ENCODE measurements around the gene IP6K1. TPM values are rescaled to one million over a fixed set of nuclear protein-coding genes. Genes with fewer than 3 reads are reported as not detected.

The IP6K1 gene
- total RNA-seq, 1 experiment from 2014 or later, result 30.6 TPM

GRCh38 chr3:49812916-49813496, 26.7 kb upstream of the IP6K1 start:
- intact Hi-C loops (cut with micrococcal nuclease), result no loop called here
- Histone ChIP-seq H3K36me3 (ENCODE audit: control insufficient read depth in 1 of 2, insufficient read depth in 2 of 2, low read length in 2 of 2) (no peaks in the 10 kb centered on the region), H3K79me2 (ENCODE audit: insufficient read depth, low read length) (no peaks in the 10 kb centered on the region), H3K9me3 (ENCODE audit: control insufficient read depth in 1 of 2, insufficient read depth in 1 of 2, low read depth in 1 of 2, low read length in 2 of 2) (no peaks in the 10 kb centered on the region), H3K27me3 (ENCODE audit: insufficient read depth, low read length) (no peaks in the 10 kb centered on the region), H3K27ac (ENCODE audit: low read depth, low read length) (no peak overlapping the region), H2AFZ (ENCODE audit: low read depth, low read length, poor library complexity, severe bottlenecking) (no peak overlapping the region), H3K9me2 (ENCODE audit: insufficient read depth) (no peaks in the 10 kb centered on the region), H3K4me1 (ENCODE audit: control insufficient read depth in 1 of 2, insufficient read depth in 2 of 2, low read length in 2 of 2) (no peaks in the 10 kb centered on the region), H3K4me2 (ENCODE audit: low read length) (no peak overlapping the region), H3K9ac (ENCODE audit: low read length) (no peak overlapping the region), H4K20me1 (ENCODE audit: insufficient read depth) (no peaks in the 10 kb centered on the region), H3K4me3 (replicated peaks in 1 of 2; ENCODE audit: low read depth in 1 of 2, low read length in 2 of 2) (no peak overlapping the region)
- CTCF ChIA-PET, result interaction anchor here (1.2 to 1.3 kb wide), 2 partner anchors 10 to 109 kb away, joined by 3 to 4 read pairs; partner anchors contain the start of gene INKA1
- no peak for TF ChIP-seq EZH2 (IDR thresholded peaks at IDR 0.05)
- BruUV-seq (replicated peaks), result no TSS peak
- ATAC-seq, result no peak
- POLR2A ChIA-PET, result no interaction called here
- RAD21 ChIA-PET (ENCODE audit: low non-redundant PET in 1 of 2, low total read pairs in 2 of 2, uncharacterized antibody in 2 of 2, unreplicated experiment in 2 of 2), result no interaction called here
- no peak for DNase-seq (ENCODE audit: low read depth, low spot score)

- ATAC-seq (no peak), DNase-seq (ENCODE audit: low read depth, low spot score) (no peak)
- ChIA-PET RAD21 (ENCODE audit: low non-redundant PET in 1 of 2, low total read pairs in 2 of 2, uncharacterized antibody in 2 of 2, unreplicated experiment in 2 of 2) (interaction anchor here in 1 of 2 experiments (0.6 kb wide), 1 partner anchor 70 kb away, joined by 3 read pairs; no protein-coding TSS in a partner anchor), CTCF (interaction anchor here (0.6 kb wide), 1 partner anchor 10 kb away, joined by 3 read pairs; no protein-coding TSS in a partner anchor), POLR2A (no interaction called here)
- Histone ChIP-seq H3K4me2 (ENCODE audit: low read length) (no peak overlapping the region), H3K27me3 (ENCODE audit: insufficient read depth, low read length) (no peaks in the 10 kb centered on the region), H3K9me2 (ENCODE audit: insufficient read depth) (no peaks in the 10 kb centered on the region), H3K4me1 (ENCODE audit: control insufficient read depth in 1 of 2, insufficient read depth in 2 of 2, low read length in 2 of 2) (peaks cover 2 to 12% of the 10 kb centered on the region in 2 experiments; a peak in 2 of 4 replicates), H3K9ac (ENCODE audit: low read length) (no peak overlapping the region), H3K9me3 (ENCODE audit: control insufficient read depth in 1 of 2, insufficient read depth in 1 of 2, low read depth in 1 of 2, low read length in 2 of 2) (no peaks in the 10 kb centered on the region), H2AFZ (ENCODE audit: low read depth, low read length, poor library complexity, severe bottlenecking) (no peak overlapping the region), H3K4me3 (replicated peaks in 1 of 2; ENCODE audit: low read depth in 1 of 2, low read length in 2 of 2) (no peak overlapping the region), H3K27ac (ENCODE audit: low read depth, low read length) (no peak overlapping the region), H4K20me1 (ENCODE audit: insufficient read depth) (no peaks in the 10 kb centered on the region), H3K79me2 (ENCODE audit: insufficient read depth, low read length) (no peaks in the 10 kb centered on the region), H3K36me3 (ENCODE audit: control insufficient read depth in 1 of 2, insufficient read depth in 2 of 2, low read length in 2 of 2) (no peaks in the 10 kb centered on the region)
- no TSS peak for BruUV-seq (replicated peaks)
- TF ChIP-seq SP1 (IDR thresholded peaks at IDR 0.05; ENCODE audit: low read depth) (no peak), ELF1 (IDR thresholded peaks at IDR 0.05; ENCODE audit: borderline replicate concordance, low read depth) (no peak), POLR2AphosphoS5 (IDR thresholded peaks at IDR 0.05; ENCODE audit: low read depth, low read length) (no peak), RAD21 (IDR thresholded peaks at IDR 0.05; ENCODE audit: low read depth) (no peak), JUND (IDR thresholded peaks at IDR 0.05) (no peak)
- intact Hi-C loops (cut with micrococcal nuclease), result no loop called here
These were observed 21.2 kb upstream of the IP6K1 start for GRCh38 chr3:49807431-49808114.
